K562 (cell line): ENCODE results near the gene KPNA4. TPM values are rescaled to one million over a fixed set of nuclear protein-coding genes. Genes with fewer than 3 reads are reported as not detected.

Experiments
- ATAC-seq: fragments of 200-7000 bp; cut with Tn5 transposase; 3 replicates; pipeline ENCODE4 v1.9.1; 2020; ENCODE audit warnings: moderate library complexity
- BruUV-seq: library from RNA; stranded (reverse); fragments of 400-500 nt; replicated peaks from 2 replicates; lab custom pipeline; 2021; lab: Mats Ljungman, UMichigan
- CTCF ChIA-PET: fragments of 300-600 bp; formaldehyde crosslinking; extraction: SDS; loops from one replicate; lab custom pipeline; 2021; ENCODE audit warnings: low intra/inter-chr PET ratio; lab: Yijun Ruan, JAX
- POLR2A ChIA-PET: fragments of 300-600, 350-650 bp; sonication (Branson Sonifier 250); formaldehyde crosslinking; extraction: SDS; loops from one replicate; lab custom pipeline; 2021; ENCODE audit warnings: antibody characterized with exemption, inconsistent platforms; lab: Yijun Ruan, JAX
- DNase-seq, 4 experiments: peaks; one replicate each; pipeline versions ENCODE4 v3.0.0 to v3.0.0-alpha.2; 2011 to 2018; ENCODE audit warnings: low spot score in 3 of 4, mixed read lengths in 3 of 4; ENCODE audit errors: extremely low read depth in 1 of 4
- FAIRE-seq: peaks from 2 replicates; lab custom pipeline; 2011; peaks lifted over from hg19 to GRCh38; lab: Jason Lieb, UNC
- H2AFZ ChIP-seq: 2 replicates; pipeline ENCODE4 v1.6.0; 2011; ENCODE audit warnings: low read depth, low read length, control low read depth, inconsistent platforms
- H3K27ac ChIP-seq: fragments of 200-600 bp; 3 replicates; pipeline ENCODE4 v1.8.0; 2011; ENCODE audit warnings: low read depth, mild to moderate bottlenecking, control low read depth, inconsistent platforms, low read length, moderate library complexity, mixed read lengths; ENCODE audit errors: extremely low read depth
- H3K27me3 ChIP-seq, 2 experiments: fragments of 300-600 bp in 1 of 2; 2 replicates in 1 of 2; 3 replicates in 1 of 2; pipeline versions ENCODE4 v1.6.0 to v1.8.0; 2011; ENCODE audit warnings: inconsistent platforms in 2 of 2, low read length in 2 of 2, mild to moderate bottlenecking in 1 of 2, mixed read lengths in 1 of 2, moderate library complexity in 1 of 2; ENCODE audit not compliant: control insufficient read depth in 2 of 2, insufficient read depth in 2 of 2
- H3K36me3 ChIP-seq: fragments of 300-600 bp; 3 replicates; pipeline ENCODE4 v1.8.0; 2011; ENCODE audit warnings: mild to moderate bottlenecking, low read length, inconsistent platforms; ENCODE audit not compliant: control insufficient read depth, insufficient read depth
- H3K4me1 ChIP-seq, 2 experiments: fragments of 200-600 bp in 1 of 2; replicated peaks in 1 of 2; 2 replicates in 1 of 2; 3 replicates in 1 of 2; pipeline versions ENCODE4 v1.5.1 to v1.8.0; 2011; ENCODE audit warnings: inconsistent platforms in 2 of 2, low read length in 2 of 2, mild to moderate bottlenecking in 1 of 2, mixed read lengths in 1 of 2, moderate library complexity in 1 of 2; ENCODE audit not compliant: control insufficient read depth in 2 of 2, insufficient read depth in 2 of 2
- H3K4me2 ChIP-seq: 2 replicates; pipeline ENCODE4 v1.6.1; 2011; ENCODE audit warnings: low read length, control low read depth, inconsistent platforms, mixed read lengths; ENCODE audit not compliant: insufficient read depth
- H3K4me3 ChIP-seq: fragments of 200-600 bp; sonication (generic), shearing (Covaris generic); 2 replicates; pipeline ENCODE4 v1.5.1; 2016; ENCODE audit warnings: control low read depth, inconsistent platforms
- H3K79me2 ChIP-seq: fragments of 200-600 bp; 3 replicates; pipeline ENCODE4 v1.8.0; 2011; ENCODE audit warnings: low read length, inconsistent platforms; ENCODE audit not compliant: control insufficient read depth, insufficient read depth
- H3K9ac ChIP-seq, 2 experiments: 2 replicates each; pipeline versions ENCODE4 v1.6.0 to v1.6.1; 2011; ENCODE audit warnings: low read depth in 2 of 2, low read length in 2 of 2, control low read depth in 1 of 2, inconsistent platforms in 1 of 2, mild to moderate bottlenecking in 1 of 2, mixed read lengths in 1 of 2; ENCODE audit not compliant: insufficient read depth in 1 of 2
- H3K9me1 ChIP-seq: one replicate; pipeline ENCODE4 v1.6.0; 2011; ENCODE audit warnings: inconsistent platforms, mild to moderate bottlenecking, low read length, moderate library complexity; ENCODE audit not compliant: control insufficient read depth, insufficient read depth
- H3K9me3 ChIP-seq: replicated peaks from 2 replicates; pipeline ENCODE4 v1.5.1; 2011; ENCODE audit warnings: low read depth, low read length, inconsistent platforms; ENCODE audit not compliant: control insufficient read depth, insufficient read depth
- H4K20me1 ChIP-seq: replicated peaks from 2 replicates; pipeline ENCODE4 v1.6.1; 2011; ENCODE audit warnings: low read length, inconsistent platforms, mixed read lengths; ENCODE audit not compliant: control insufficient read depth, insufficient read depth
- ATF1 ChIP-seq, 2 experiments: fragments of 450-650 bp in 1 of 2; IDR thresholded peaks; 2 replicates each; pipeline ENCODE4 v1.6.1; 2016; ENCODE audit warnings: missing compliant biosample characterization in 1 of 2, missing genetic modification characterization in 1 of 2
- CBX1 ChIP-seq: sonication (generic); IDR thresholded peaks from 2 replicates; pipeline ENCODE4 v1.6.1; 2016; ENCODE audit warnings: antibody characterized with exemption, low read depth, mild to moderate bottlenecking
- CBX5 ChIP-seq: IDR thresholded peaks from 2 replicates; pipeline ENCODE4 v1.6.1; 2014; ENCODE audit warnings: low read depth, borderline replicate concordance
- CLOCK ChIP-seq: fragments of 250-450 bp; sonication (Bioruptor Pico); IDR thresholded peaks from 2 replicates; pipeline ENCODE4 v1.4.0; 2020; ENCODE audit warnings: mild to moderate bottlenecking, moderate library complexity, borderline replicate concordance
- GTF2A2 ChIP-seq: IDR thresholded peaks from 2 replicates; pipeline ENCODE4 v1.6.1; 2016; ENCODE audit warnings: mild to moderate bottlenecking, missing genetic modification characterization, missing compliant biosample characterization
- NELFE ChIP-seq: IDR thresholded peaks from 2 replicates; pipeline ENCODE4 v1.6.1; 2011; ENCODE audit warnings: mild to moderate bottlenecking; ENCODE audit not compliant: insufficient read depth, insufficient read length
- USF1 ChIP-seq: sonication (generic); formaldehyde crosslinking; IDR thresholded peaks from 2 replicates; pipeline ENCODE4 v1.9.0; 2022; ENCODE audit warnings: mild to moderate bottlenecking, missing genetic modification reagents
- ZFP36 ChIP-seq: fragments of 150-350 bp; IDR thresholded peaks from 2 replicates; pipeline ENCODE4 v1.6.1; 2018; ENCODE audit warnings: low read length, low read depth; ENCODE audit not compliant: partially characterized antibody
- ZNF124 ChIP-seq: sonication (generic); formaldehyde crosslinking; IDR thresholded peaks from 2 replicates; pipeline ENCODE4 v1.8.1; 2022; ENCODE audit warnings: missing genetic modification reagents
- ZNF316 ChIP-seq: fragments of 450-650 bp; IDR thresholded peaks from 2 replicates; pipeline ENCODE4 v1.6.1; 2016
- WGBS: fragments of 100-300 bp; shearing (Covaris generic); methylation state at CpG from one replicate; pipeline ENCODE4 v1.1.6; 2016; ENCODE audit warnings: low coverage, mixed read lengths; ENCODE audit not compliant: insufficient coverage; ENCODE audit errors: missing lambda C conversion rate; 5-methylcytosine and 5-hydroxymethylcytosine counted together
- in situ Hi-C: fragments of 300-500 bp; cut with MboI; formaldehyde crosslinking; loops from 4 replicates; pipeline ENCODE4 v1.15.0; 2018; ENCODE audit warnings: inconsistent platforms, mixed read lengths
- intact Hi-C: fragments of 100-400 bp; cut with micrococcal nuclease; formaldehyde crosslinking; loops from 2 replicates; pipeline ENCODE4 v1.14.2; 2022
- polyA plus RNA-seq, 8 experiments: library from polyadenylated mRNA; depleted of rRNA in 4 of 8; stranded (reverse) in 5 of 8; unstranded in 3 of 8; fragments of >200 nt; fragmentation: Nextera tagmentation in 2 of 8; fragmentation: Illumina TruSeq in 1 of 8; extraction: Ambion mirVana in 2 of 8; extraction: Trizol in 1 of 8; gene quantifications; 2 replicates each; pipeline versions ENCODE4 v1.2.1 to v1.2.3, GENCODE V29; 2011 to 2014; ENCODE audit warnings: inconsistent platforms in 1 of 8, missing spikeins in 1 of 8
- total RNA-seq, 7 experiments: library from RNA; depleted of rRNA in 6 of 7; stranded (reverse); fragments of >200 nt in 6 of 7; fragmentation: Illumina TruSeq in 2 of 7; extraction: Trizol in 2 of 7; gene quantifications; 2 replicates each; pipeline versions ENCODE4 v1.2.1 to v1.2.3, GENCODE V29; 2011 to 2021; ENCODE audit warnings: low replicate concordance in 1 of 7

KPNA4 gene
- total and polyA plus RNA-seq, 9 of the 15 experiments (the other 6 are each of a cell fraction or from before 2014, with no cell fraction given): 13.9 to 66.6 (median 34.5) TPM

DNA sequence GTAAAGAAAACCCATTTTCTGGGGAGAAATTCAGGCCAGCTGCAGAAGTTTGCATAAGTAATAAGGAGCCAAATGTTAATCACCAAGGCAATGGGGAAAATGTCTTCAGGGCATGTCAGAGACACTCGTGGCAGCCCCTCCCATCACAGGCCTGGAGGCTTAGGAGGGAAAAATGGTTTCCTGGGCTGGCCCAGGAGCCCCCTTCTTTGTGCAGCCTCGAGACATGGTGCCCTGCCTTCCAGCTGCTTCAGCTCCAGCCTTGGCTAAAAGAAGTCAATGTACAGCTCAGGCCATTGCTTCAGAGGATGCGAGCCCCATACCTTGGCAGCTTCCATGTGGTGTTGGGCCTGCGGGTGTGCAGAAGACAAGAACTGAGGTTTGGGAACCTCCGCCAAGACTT, 95.2 kb downstream of the KPNA4 start:
- intact Hi-C loops (no loop called here), in situ Hi-C loops (loop anchor here (25.0 kb wide), 1 partner anchor 583 kb away; no protein-coding TSS in a partner anchor)
- POLR2A ChIA-PET: no interaction called here
- Histone ChIP-seq H3K9me3 (peaks cover 5% of the 10 kb centered on the region; the same call in 1 of the 2 replicates), H2AFZ (no peak overlapping the region), H3K4me3 (no peak overlapping the region), H4K20me1 (no peaks in the 10 kb centered on the region), H3K4me1 (no peaks in the 10 kb centered on the region), H3K27ac (no peak overlapping the region), H3K79me2 (no peaks in the 10 kb centered on the region), H3K4me2 (no peak overlapping the region), H3K27me3 (no peaks in the 10 kb centered on the region), H3K9ac (no peak overlapping the region), H3K9me1 (no peaks in the 10 kb centered on the region), H3K36me3 (no peaks in the 10 kb centered on the region)
- BruUV-seq: no TSS peak
- DNase-seq (no peak), ATAC-seq (no peak), FAIRE-seq (no peak)
- CTCF ChIA-PET: no interaction called here
- 25% methylated on average over 5 of the region's 5 CpGs for WGBS
- TF ChIP-seq ZFP36: peak; percentile 79
- 0 out of 2 replicates have a peak, but pooled peaks have one; percentile 13 for TF ChIP-seq CBX5
- TF ChIP-seq CBX1: 0 out of 2 replicates have a peak, but pooled peaks have one; percentile 19
- no peak for TF ChIP-seq GTF2A2 (tag)

- H3K9me1 ChIP-seq: no peaks in the 10 kb centered on the region
- H3K4me1 ChIP-seq: peaks cover 0 to 8% of the 10 kb centered on the region in 2 experiments; a peak in 3 of 5 replicates
- no peaks in the 10 kb centered on the region for H3K27me3 ChIP-seq
- ATAC-seq: no peak
- intact Hi-C loops (no loop called here), in situ Hi-C loops (loop anchor here (25.0 kb wide), 1 partner anchor 578 kb away; no protein-coding TSS in a partner anchor)
- no peak overlapping the region for H3K27ac ChIP-seq
- no peak overlapping the region for H3K9ac ChIP-seq
- 18% methylated on average over 1 of the region's 1 CpG for WGBS
- ChIA-PET CTCF (no interaction called here), POLR2A (interaction anchor here (0.6 to 1.1 kb wide), 2 partner anchors 15 to 704 kb away, joined by 3 to 6 read pairs; partner anchors contain the start of gene TRIM59)
- BruUV-seq: no TSS peak
- no peaks in the 10 kb centered on the region for H4K20me1 ChIP-seq
- no peak overlapping the region for H3K4me2 ChIP-seq
- no peak for FAIRE-seq
- no peaks in the 10 kb centered on the region for H3K36me3 ChIP-seq
- no peak overlapping the region for H3K4me3 ChIP-seq
- no peaks in the 10 kb centered on the region for H3K79me2 ChIP-seq
- H3K9me3 ChIP-seq: no peaks in the 10 kb centered on the region
- H2AFZ ChIP-seq: no peak overlapping the region
- no peak for DNase-seq
- TF ChIP-seq USF1 (CRISPR knock-in tag) (no peak), ZNF124 (no peak), NELFE (no peak), ATF1 (CRISPR knock-in tag; IDR thresholded peaks at IDR 0.05) (no peak), ATF1 (tag; IDR thresholded peaks at IDR 0.05) (no peak), ZNF316 (no peak), CLOCK (no peak)
These were observed 100.4 kb downstream of the KPNA4 start for GRCh38 chr3:160464971-160465370.
